ENCODE data around the gene PGAP3.

The PGAP3 gene

DNA sequence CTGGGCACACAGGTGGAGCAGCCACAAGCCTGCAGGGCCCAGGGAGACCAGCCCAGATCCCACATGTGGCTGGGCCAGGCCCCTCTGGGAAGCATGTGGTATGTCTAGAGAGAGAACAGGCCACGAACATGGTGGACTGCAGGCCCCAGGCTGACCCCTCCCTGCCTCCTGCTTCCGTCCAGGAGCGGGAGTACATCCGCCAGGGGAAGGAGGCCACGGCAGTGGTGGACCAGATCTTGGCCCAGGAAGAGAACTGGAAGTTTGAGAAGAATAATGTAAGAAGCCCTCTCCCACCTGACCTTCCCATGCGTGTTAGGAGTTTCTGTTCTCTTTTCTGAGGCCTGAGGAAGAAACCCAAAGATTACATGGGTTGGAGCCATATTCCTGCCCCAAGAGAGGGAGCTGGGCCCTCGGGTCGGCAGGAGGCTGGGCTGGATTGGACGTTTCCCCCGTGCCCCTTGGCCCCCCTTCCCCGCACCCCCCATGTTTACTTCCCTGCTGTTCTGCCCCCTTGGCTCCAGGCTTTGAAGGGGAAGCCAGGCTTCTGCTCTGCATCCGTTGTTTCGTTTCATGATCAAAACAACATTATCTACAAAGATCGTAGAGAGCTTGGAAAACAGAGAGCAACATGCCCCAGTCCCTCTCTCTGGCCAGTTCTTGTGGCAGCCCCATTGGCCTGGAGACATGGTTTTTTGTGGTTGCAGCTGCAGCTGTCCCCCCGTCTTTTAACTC is 28.4 kb downstream of the PGAP3 start:
- no peak for DNase-seq

GRCh38 chr17:39658760-39659159 is 29.1 kb downstream of the PGAP3 start:
- no peak for DNase-seq

DNA sequence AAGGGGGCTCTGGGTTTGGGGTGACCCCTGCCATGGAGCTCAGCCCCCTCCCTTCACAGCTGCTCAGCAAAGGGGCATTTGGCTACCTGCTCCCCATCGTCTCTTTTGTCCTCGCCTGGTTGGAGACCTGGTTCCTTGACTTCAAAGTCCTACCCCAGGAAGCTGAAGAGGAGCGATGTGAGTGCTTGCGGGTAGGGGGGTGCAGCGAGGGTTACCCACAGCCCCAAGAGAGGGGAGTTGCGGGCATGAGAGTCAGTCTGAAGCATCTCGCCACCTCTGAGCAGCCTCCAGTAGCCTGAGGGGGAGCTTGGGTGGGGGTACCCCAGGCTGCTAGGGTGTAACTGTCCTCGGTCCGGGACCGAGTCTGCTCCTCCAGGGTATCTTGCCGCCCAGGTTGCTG is 29.5 kb downstream of the PGAP3 start:
- DNase-seq = no peak

- no peak for DNase-seq
Observed at GRCh38 chr17:39655105-39655504, 32.8 kb downstream of the PGAP3 start.

- peak; percentile 69 for DNase-seq
Observed at GRCh38 chr17:39653662-39654331, 34.1 kb downstream of the PGAP3 start.

- DNase-seq = no peak
Observed at GRCh38 chr17:39653316-39653661, 34.6 kb downstream of the PGAP3 start.

- DNase-seq = no peak
Observed at GRCh38 chr17:39652587-39653315, 35.1 kb downstream of the PGAP3 start.

- no peak for DNase-seq
Observed at GRCh38 chr17:39651923-39652586, 35.8 kb downstream of the PGAP3 start.

- no peak for DNase-seq
Observed at GRCh38 chr17:39650121-39650579, 37.7 kb downstream of the PGAP3 start.

DNA sequence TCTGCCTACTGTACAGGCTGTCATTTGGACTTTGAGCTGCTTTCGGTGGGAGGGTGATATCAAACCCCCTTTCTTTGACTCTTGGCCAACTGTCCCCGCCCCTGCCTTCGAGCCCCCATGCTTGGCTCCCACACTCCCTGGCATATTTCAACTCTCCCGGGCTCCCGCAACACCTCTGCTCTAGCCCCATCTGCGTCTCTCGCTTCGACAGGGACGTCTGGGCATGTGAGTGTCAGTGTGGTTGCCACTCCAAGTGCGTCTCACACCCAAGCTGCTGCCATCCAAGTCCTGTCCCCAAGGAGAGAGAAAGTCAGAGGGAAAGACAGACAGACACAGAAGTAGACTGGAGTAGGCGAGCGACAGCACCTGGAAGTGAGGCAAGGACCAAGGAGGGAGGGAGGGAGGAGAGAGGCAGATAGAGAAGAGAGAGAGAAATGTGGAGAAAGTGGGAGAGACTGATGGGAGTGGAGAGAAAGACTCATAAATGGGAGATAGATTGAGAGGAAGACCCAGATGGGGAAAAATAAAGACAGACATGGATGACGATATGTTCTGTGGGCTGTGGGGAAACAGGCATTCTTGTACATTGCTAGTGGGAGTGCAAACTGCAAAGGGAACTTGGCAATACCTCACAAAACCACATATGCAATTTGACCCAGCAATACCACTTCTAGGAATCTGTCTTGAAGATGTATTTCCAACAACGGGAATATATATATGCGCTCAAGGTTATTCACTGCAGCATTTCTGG is 39.1 kb downstream of the PGAP3 start:
- DNase-seq = no peak

- DNase-seq = no peak
Observed at GRCh38 chr17:39647256-39647655, 40.6 kb downstream of the PGAP3 start.

DNA sequence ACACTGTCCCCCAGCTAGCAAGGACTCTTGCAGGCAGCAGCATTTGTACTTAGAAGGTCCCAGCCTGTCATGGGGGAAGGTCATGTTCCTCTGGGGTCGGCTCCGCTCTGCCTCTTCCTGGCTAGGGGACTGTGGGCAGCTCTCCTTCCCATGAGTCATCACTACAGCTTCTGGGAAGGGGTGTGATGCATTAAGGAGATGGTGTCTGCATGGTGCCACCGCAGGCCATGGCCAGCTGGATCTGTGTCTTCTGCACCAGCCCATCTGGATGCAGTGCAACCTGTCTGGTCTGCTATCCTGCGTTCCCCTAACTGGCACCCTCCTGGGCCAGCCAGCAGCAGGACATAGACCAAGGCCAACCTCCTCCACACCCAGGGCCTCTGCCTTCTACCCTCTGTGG is 44.6 kb downstream of the PGAP3 start:
- no peak for DNase-seq

DNA sequence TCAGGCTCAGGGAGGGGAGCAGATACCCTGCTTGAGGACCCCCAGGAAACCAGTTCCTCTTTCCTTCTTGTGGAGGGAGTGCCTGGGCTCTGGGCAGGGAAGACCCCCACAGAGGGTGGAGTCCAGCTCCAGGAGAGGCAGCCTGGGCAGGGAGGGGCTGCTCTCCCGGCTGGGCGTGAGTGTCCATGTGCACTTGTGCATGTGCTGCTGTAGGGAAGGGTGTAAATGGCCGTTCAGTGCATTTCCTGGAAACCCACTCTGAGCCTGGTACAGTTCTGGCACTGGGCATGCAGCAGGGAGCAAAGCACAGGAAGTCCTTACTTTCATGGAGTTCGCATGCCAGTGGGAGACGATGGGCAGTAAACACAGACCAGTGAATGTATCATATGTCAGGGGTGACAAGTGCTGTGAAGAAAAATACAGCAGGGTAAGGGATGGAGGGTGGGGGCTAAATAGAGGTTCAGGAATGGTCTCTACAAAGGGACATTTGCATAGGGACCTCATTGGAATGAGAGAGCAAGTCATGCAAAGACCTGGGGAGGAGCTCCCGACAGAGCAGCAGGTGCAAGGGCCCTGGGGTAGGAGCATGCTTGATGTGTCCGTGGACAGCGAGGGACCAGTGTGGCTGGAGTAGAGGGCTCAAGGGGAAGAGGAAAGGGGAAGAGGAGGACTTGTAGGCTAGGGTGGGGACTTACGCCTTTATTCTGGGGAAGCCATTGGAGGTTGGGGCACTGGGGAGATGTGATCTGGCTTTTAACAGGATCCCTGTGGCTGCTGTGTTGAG is 45.4 kb downstream of the PGAP3 start:
- no peak for DNase-seq

- DNase-seq = no peak
Observed at GRCh38 chr17:39641883-39642282, 46.0 kb downstream of the PGAP3 start.

DNA sequence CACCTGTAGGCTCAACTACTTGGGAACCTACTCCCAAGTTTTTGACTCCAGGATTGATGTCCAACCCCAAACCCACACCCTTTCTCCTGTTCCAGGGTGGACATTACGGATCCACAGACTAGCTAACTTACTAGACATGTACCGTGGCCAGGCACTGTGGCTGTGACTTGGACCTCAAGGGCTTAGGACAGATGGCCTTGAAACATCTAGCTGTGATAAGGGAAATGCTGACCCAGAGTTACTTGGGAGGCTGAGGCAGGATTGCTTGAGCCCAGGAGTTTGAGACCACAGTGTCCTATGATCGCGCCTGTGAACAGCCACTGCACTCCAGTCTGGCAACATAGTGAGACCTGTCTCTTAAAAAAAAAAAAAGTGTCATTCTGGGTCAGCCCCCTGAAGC is 46.8 kb downstream of the PGAP3 start:
- no peak for DNase-seq

DNA sequence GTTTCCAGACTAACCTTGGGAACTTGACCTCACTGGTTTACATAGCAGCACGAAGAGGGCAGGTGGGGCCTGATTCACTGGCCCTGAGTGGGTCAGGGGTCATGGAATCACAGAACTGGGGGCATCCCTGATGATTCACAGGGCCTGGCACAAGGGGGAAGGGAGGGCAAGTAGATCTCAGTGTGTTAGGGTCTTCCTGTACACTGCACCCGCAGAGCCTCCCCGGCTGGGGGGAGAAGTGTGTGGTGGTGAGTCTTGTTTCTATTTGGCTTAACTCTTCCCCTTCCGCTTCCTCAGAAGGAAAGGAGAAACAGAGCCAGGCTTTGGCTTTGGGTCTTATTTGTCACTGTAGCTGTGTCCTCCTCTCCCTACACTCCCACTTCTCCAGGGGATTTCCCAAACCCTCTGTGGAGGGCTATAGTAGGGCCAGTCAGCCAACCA is 47.2 kb downstream of the PGAP3 start:
- DNase-seq = no peak

DNA sequence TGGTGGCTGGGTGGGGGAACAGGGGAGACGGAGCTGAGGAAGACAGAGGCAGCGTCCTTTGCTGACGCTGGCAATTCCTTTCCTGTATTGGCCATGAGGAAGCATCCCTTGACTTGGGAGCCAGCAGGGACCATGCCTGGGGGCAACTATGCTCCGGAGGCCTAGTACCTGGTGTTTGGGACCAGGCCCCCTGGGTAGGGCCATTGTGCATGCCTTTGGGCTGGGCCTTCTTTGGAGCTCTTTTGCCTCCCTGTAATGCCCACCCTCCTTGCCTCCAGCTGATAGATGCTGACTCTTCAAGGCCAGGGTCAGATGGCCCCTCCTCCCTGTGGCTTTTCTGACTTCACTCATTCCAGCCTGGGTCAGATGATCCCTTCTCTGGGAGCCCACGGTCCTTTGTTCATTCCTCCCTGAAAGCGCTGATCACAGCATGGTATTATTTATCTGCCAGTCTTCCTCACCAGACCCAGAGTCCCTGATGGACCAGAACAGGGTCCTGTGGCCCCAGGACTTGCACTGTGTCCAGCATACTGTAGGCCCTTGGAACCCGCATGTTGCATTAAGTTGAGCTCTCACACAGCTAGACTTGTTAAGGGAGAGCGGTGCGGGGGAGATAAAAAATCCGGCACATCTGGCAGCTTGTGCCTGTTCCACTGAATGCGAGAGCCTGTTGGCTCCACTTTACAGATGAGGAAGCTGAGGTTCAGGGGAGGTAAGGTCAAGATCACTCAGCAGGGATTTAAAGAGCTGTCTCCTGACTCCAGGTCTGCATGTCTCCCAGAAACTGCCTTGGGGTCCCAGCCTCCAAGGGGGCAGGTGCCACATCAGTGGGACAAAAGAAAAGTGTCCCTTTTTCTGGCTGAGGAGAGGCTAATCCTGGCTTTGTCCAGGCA is 48.0 kb downstream of the PGAP3 start:
- DNase-seq = no peak

DNA sequence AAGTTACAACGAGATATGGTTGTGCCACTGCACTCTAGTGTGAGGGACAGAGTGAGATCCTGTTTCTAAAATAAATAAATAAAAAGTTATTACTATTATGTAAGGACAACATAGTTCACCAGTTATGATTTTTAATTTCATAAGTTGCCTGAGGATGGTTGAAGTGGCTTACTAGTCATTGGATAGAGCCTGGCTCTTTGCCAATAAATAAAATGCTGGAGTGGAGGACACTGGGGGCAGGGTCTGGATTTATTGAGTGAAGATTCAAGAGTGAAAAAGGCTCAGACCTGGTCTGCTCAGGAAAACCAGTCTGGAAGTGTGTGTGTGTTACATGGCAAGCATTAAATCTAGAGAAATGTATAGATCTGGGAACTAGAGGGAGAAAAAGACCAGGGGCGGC is 48.8 kb downstream of the PGAP3 start:
- no peak for DNase-seq

DNA sequence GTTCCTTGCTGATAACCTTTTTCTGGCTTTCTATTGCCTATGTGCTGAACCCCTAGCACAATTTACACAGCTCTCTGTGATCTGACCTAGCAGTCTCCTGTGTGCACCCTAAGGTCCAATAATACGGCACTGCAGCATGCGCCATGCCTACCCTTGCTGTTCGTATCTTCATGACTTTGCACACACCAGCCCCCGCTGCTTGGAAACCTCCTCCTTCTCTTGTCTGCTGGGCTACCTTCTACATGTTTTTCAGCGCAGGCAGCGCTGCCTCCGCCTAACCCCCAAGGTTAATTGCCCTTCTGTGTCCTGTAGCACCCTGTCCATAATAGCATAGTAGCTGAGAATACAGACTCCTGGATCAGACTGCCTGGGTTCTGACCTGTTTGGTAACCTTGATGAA is 49.5 kb downstream of the PGAP3 start:
- DNase-seq = no peak

DNA sequence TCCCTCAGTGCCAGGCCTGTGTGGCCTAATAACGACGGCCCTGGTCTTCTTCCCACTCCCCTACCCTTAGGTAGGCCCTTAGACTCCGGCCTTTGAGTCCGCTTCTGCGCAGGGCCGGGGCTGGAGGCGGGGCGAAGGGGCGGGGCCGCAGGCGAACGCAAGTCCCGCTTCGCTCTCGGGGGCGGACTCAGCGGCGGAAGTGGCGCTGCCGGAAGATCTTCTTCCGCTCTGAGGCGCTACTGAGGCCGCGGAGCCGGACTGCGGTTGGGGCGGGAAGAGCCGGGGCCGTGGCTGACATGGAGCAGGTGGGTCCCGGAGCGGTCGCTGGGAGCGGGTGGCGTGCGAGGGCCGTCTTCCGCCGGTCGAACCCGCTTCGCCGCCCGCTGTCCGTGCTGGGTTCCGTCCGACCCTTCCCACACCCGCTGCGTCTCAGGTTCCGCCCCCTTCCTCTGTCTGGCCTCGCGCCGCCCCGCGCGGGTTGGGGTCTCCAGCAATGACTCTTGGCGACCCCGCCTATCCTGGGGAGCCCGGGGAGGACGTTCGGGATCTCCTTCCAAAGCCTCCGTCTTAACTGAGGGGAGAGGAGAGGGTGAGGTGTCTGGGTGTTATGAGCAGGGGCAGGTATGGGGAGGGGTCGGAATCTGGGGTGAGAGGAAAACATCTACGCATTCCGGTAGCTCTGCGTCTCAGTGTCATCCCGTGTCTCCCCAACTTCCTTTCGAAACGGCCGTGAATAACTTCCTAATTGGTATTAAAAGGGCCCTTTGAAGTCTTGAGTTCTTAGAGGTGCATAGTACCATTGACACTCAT is 50.7 kb downstream of the PGAP3 start, which contains the start of gene STARD3:
TSS of gene STARD3 (plus strand) at position 218 of the 810 bp plus-strand sequence. CDS start 16,388 bp downstream, outside the sequence.
- DNase-seq = peak; percentile 90

Data from CD4-positive, alpha-beta T cell treated with Interleukin-15 for 1 hour (primary cell).